HG03108 (cell line): ENCODE data around the gene CERS6.
A peak's percentile ranks its signal among the peaks of the same experiment; 100 is the strongest.
"Not testable (repeated sequence)": the region's sequence is repeated elsewhere in the genome, so short reads cannot be mapped to it uniquely, and the experiment has no call there.

Source experiments
- ATAC-seq: cut with Tn5 transposase; IDR thresholded peaks from one replicate; pipeline ENCODE4 v1.9.1; 2021; ENCODE audit warnings: moderate library complexity; ENCODE audit not compliant: unreplicated experiment

CERS6 gene, protein sequence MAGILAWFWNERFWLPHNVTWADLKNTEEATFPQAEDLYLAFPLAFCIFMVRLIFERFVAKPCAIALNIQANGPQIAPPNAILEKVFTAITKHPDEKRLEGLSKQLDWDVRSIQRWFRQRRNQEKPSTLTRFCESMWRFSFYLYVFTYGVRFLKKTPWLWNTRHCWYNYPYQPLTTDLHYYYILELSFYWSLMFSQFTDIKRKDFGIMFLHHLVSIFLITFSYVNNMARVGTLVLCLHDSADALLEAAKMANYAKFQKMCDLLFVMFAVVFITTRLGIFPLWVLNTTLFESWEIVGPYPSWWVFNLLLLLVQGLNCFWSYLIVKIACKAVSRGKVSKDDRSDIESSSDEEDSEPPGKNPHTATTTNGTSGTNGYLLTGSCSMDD

DNA sequence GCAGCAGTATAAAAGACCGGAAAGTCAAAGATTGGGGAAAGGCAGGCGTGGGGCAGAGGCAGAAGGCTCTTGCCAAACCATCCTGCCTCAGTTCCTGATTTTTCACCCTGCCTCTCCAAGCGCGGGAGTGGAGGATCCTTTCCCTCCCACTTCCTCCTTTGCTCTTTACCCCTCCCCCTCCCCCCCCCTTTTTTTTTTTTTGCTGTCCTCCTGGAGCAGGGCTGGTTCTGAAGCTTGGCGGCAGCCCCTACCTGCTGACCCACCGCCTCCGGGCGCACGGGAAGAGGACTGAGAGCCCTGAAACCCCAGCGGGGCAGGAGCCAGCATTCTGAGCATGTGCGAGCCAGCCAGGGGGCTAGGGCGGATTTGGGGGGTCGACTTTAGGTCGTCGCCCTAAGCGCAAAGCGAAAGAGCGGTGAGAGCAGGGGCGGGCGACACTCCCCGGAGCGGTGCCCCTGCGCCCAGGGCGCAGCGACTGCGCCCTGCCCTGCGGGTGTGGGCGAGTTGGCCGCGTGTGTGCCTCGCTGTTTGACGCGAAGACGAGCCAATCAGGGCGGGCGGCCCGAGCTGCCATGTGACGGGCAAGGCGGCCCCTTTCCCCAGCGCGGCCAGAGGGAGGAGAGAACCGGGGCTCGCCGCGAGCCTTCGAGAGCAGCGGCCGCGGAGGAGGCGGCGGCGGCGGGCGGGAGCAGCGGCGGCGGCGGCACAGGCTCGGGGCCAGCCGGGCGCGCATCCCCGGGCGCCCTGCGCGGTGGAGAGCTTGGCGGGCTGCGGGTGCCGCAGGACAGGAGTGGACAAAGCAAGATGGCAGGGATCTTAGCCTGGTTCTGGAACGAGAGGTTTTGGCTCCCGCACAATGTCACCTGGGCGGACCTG is at the start of gene CERS6:
CERS6 (plus strand) TSS at position 628 of the 876 bp plus-strand sequence; CDS start at position 805, 177 bp downstream.
- ATAC-seq, result peak; percentile 92

DNA sequence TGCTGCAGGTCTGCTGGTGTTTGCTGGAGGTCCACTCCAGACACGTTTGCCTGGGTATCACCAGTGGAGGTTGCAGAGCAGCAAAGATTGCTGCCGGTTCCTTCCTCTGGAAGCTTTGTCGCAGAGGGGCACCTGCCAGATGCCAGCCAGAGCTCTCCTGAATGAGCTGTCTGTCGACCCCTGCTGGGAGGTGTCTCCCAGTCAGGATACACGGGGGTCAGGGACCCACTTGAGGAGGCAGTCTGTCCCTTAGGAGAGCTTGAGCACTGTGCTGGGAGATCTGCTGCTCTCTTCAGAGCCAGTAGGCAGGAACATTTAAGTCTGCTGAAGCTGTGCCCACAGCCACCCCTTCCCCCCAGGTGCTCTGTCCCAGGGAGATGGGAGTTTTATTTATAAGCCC is 43.8 kb upstream of the CERS6 start:
- not testable (repeated sequence) for ATAC-seq

DNA sequence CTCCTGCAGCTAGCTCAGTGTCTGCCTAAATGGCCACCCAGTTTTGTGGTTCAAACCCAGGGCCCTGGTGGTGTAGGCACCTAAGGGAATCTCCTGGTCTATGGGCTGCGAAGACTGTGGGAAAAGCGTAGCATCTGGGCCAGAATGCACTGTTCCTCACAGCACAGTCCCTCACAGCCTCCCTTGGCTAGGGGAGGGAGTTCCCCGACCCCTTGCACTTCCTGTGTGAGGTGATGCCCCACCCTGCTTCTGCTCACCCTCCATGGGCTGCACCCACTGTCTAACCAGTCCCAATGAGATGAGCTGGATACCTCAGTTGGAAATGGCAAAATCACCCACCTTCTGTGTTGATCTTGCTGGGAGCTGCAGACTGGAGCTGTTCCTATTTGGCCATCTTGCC is 43.0 kb upstream of the CERS6 start:
- not testable (repeated sequence) for ATAC-seq

DNA sequence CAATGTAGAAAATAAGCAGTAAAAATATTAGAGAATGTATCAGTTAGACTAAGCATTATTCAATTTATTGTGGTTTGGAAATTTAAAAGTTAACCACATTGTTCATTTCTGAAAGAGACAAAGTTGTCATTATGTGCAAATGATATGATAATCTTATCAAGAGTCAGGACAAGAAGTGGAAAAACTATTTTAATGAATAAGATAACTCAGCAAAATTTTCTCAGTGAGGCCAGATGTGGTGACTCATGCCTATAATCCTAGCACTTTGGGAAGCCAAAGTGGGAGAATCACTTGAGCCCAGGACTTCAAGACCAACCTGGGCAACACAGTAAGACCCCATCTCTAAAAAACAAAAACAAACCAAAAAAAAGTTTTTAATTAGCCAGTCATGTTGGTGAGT is 39.5 kb upstream of the CERS6 start:
- no peak for ATAC-seq

DNA sequence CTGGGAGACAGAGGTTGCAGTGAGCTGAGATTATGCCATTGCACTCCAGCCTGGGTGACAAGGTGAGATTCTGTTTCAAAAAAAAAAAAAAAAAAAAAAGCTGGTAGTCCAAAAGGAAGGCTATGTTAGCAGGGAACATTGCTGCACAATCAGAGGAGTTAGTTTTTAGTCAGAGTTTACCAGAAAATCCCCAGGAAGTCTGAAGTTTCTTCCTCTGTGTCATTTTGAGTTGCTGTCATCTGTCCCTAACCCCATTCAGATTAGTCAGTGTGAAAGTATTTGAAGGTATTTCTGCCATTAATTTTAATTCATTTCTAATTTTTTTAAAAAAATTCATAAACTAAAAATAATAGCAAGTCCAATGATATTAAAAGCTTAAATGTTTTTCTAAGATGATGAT is 33.5 kb upstream of the CERS6 start:
- ATAC-seq, result no peak

DNA sequence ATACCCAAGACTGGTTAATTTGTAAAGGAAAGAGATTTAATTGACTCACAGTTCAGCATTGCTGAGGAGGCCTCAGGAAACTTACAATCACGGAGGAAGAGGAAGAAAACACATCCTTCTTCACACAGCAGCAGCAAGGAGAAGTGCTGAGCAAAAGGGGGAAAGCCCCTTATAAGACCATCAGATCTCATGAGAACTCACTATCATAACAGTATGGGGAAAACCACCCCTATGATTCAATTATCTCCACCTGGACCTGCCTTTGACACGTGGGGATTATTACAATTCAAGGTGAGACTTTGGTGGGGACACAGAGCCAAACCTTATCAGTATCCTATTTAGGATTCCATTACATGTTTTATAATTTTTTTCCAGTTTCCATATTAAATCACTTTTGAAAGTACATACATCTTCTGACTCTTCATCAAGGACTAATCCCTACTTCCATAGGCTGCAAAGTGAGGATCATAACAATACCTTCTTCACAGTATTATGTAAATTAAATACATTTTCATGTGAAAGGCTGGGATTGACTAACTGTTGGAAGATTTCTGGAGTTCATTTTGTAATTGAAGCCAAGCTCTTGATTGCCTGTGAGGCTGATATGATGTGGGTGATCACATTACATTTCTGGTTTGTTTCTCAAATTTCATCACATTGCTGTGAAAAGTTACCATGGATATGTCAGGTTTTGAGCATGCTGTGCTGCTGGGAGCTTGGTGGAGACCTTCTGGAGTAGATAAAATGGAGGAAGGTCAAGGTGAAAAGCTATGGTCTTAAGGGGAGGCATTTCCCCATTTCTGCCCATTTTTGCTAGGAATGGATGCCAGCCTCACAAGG is 31.7 kb upstream of the CERS6 start:
- no peak for ATAC-seq

DNA sequence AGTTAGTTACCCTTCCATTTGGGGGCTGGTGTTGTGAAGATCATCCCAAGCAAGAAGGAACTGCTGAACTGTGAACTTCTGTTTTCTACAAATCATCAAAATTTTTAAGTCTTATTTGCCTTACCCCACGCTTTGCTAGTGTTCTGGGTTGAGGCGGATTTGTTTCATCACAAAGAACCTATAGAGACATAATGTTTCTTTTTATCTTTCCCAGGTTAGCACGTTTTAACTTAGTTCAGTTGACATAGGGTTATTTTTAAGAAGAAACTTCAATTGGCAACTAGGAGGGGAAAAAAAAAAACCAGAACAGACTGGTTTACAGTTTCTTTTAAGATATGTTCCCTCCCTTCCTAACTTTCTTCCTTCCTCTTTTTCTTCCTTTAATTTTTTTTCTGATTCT is 31.1 kb upstream of the CERS6 start:
- no peak for ATAC-seq

DNA sequence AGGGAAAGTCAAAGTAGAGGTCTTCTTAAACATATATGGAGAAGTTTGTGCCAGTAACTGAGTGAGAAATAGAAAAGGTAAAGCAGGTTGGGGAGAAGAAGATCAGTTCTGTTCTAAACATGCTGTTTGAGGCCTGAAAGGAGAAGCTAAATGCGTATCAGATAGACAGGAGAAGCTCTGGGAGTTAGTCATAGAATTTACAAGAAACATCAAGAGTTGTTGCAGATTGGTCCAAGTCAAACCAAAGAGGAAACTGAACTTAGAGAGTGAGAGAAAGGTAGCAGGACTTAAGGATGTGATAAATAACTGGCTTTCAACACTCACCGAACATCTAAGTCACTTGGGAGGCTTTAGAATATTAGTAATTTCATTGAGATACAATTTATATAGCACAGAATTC is 29.2 kb upstream of the CERS6 start:
- no peak for ATAC-seq

DNA sequence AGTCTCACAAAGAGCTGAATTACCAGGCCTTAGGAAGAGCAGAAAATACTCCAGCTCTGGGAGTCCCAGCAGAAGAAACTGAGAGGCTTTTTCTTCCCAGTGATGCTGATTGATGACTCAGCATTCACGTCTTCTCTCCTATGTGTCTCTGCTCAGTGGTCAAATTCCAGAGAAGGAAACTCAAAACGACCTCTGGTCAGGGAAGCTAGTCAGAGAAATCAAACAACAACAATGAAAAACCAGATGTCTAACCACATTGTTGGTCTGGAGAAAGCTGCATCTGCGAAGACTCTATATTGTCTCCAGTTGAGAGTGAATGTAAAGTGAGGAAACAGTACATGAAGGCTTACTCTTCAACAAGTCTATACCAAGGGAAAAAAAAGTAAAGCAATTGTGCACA is 28.6 kb upstream of the CERS6 start:
- no peak for ATAC-seq

DNA sequence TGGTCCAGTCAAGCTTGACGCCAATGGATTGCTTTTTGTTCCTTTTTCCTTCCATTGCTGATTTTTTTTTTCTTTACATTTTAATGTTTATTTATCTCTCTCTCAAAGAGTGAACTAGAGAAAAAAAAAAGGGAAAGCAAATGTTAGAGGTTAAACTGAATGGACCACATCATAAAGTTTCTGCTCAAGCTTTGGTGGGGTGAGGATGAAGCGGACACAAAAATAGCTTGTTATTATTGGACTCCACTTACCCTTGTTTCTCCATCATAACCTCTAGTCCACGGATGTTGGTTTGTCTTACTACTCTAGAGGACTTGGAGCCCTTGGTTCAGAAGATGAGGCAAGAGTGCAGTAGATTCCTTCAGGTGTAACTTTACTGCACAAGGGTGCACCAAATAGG is 27.6 kb upstream of the CERS6 start:
- ATAC-seq, result no peak

DNA sequence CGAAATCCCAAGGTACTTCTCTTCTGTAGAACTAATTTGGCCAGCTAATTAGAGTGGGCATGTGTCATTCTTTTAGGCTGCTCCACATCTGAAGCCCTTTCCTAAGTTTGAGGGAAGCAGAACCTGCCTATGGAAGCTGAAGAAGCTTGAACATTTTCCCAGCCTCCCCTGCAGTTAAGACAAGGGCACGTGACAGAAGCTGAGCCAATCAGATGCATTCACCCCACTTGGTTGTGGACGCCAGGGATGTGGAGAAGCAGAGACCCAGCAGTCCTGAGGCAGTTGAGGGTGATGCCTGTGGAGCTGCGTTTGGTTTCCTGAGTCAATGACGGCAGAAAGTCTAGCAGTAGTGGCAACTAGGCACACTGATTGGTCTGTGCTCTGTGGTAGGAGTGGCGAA is 26.1 kb upstream of the CERS6 start:
- no peak for ATAC-seq

DNA sequence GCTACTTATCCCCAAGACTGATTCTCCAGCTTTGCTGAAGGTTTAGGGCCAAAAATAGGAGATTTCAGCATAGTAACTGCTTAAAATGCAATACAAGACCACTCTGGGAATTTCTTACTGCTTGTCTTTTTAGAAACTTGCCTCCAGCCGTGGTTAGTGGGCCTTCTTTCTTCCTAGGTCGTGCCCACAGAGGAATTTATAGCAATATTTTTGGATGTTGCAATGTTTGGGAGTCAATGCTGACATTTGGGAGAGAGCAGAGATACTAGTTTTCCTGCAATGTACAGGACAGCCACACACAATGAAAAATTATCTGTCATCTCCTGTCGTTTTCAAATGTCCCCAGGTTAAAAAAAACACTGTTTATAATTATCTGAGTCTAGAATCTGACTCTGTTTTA is 25.6 kb upstream of the CERS6 start:
- no peak for ATAC-seq

DNA sequence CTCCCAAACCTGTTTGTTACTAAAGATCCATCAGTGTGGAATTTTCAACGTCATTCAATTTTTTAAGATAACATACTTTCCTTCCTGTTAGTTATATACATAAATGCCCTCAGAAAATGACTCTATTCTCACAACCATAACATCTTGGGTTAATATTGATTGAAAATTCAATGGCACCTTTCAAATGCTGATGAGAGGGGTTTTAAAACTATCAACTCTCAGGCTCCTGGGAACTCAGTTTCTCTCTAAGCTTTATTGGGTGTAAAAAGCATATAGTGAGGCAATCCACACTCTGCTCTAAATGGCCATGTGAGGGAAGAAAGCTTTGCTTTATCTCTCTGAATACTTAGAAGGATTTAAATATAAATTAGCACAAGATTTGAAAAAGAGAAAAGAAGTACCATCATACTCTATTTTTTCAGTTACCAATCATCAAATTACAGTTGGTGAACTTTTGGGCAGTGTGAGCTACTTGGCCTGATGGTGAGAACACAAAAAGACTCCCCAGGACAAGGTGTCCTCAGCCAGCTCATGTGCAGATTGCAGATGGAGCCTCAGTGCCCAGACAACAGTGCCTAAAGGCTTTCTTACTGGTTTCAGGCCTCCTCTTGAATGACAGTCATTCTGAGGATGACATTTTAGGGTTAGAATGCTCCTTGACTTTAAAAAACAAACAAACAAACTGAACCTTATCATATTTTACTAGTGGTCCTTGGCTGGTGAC is 24.6 kb upstream of the CERS6 start:
- no peak for ATAC-seq

DNA sequence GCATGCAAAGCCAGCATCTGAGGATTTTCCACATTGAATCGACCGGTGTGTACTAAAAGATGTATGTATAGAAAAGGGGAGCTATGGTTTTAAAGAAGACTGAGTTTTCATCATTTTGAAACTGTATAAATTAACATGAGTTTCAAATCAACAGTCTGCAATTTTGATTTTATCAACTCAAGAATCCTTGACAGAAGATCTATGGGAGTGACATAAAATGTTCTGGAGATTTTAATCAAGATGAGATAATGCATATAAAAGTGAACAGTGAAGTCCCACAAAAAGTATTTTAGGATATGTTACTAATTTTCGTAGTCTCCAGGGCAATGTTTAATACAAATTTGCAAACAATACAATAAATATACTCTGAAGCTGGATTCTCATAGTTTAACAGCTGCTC is 24.0 kb upstream of the CERS6 start:
- ATAC-seq, result no peak

DNA sequence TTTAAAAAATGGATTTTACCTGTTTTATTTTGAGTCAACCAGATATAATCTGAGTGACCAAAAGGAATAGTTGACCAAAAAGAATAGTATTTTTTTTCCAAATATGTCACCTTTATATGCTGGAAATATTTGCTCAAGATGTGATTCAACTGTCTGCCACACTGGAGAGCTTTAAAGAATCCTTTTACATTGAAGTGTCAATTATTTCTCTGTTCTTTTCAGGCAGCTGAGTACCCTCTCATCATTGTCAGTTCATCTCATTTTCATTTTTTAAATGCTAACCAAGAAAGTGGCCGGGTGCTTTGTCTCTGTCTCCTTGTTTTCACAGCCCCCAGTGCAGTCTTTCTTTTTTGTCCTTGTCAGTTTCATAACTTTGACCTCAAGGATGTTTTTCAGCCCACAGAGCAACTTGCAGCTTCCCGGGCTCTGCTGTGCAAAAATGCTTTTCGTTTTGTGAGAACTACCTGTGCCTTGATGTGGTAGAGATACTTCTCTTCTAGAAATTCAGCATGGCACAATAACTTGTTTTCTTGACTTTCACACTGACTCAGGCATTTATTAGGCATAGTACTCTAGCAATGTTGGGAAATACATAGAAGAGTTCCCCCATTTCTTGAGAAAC is 23.4 kb upstream of the CERS6 start:
- peak; percentile 65 for ATAC-seq

DNA sequence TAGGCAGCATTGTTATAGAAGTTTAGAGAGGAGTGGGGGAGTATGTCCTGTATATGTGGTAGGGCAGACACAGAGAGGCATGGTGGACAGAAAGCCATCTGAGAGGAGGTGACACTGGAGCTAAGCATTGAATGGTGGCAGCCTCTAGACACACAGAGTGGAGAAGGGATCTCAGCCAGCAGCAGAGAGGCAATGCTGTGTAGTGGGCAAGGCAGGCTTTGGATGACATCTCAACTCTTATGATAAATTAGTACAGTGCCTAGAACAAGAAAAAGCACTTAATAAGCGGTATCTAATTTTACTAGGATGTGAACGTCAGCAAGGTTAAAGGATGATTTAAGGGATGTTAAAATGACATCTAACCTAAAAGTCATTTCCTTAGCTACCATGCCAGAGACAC is 22.5 kb upstream of the CERS6 start:
- no peak for ATAC-seq

DNA sequence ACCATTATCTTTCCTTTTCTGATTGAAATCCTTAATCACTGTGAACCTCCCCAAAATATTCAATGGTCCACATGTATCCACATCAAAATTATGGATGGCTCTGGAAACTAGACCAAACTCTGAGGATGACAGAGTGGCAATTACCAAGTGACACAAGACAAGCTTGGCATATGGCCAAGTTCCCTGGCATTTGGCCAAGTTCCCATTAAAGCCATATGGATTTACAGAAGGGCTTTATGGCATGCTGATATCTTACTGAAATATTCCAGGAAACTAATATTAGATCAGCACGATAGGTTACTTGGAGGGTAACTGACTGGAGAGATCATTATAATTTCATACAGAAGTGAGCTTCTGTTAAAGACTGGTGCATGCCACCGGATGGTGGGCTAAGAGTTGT is 21.9 kb upstream of the CERS6 start:
- ATAC-seq, result no peak

DNA sequence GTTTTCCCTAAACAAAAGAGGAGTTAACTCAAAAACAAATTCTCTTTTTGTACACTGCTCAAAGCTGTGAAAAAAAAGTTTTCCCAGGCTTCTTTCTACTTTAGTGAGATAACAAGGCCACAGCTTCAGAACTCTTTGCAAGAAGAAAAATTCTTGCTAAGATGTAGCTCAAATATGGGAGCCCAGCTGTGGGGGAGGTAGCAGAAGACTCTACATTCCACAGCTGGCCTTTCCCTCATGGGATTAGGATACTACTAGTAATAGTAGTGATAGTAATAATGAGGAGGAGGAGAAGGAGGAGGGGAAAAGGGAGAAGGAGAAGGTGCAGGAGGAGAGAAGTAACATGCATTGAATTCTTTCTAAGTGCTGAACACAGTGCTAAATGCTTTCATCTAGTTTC is 19.2 kb upstream of the CERS6 start:
- ATAC-seq, result no peak

DNA sequence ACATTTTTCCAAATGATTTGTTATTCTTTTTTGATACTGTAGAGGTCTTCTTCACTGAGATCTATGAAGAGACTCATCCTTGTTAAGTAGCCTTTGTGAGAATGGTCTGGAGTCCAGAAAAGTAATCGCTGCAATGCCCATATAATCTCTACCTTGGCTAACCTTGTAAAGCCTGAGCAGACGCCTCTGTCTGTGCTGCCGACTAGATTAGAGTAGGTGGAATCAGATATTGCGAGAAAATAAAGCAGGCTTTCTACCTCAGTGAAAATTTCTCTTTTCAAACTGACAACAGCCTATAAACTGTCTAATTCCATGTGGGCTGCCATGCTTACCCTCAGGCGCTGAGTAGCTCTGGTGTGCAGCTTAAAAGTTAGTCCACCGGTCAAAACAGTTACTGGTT is 17.5 kb upstream of the CERS6 start:
- no peak for ATAC-seq

DNA sequence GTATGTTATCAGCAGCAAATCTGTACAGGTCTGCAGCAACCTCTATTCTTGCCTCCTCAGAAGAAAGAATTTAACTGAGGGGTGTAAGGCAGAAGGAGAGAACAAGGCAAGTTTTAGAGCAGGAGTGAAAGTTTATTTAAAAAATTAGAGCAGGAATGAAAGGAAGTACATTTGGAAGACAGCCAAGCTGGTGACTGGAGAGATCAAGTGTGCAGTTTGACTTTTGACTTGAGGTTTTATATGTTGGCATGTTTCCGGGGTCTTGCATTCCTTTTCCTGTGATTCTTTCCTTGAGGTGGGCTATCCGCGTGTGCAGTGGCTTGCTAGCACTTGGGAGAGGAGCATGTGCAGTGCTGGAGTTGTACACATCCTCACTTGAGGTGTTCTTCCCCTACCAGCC is 16.5 kb upstream of the CERS6 start:
- no peak for ATAC-seq
